HEK293 (cell line): ENCODE data around the gene CRYGN.

Experiments used
- CTCF ChIA-PET: fragments of 350-600 bp; formaldehyde crosslinking; extraction: SDS; loops from one replicate; lab custom pipeline; 2021; ENCODE audit warnings: antibody characterized with exemption; lab: Yijun Ruan, JAX
- POLR2A ChIA-PET: fragments of 300-600 bp; formaldehyde crosslinking; extraction: SDS; loops from one replicate; lab custom pipeline; 2020; ENCODE audit warnings: antibody characterized with exemption, inconsistent platforms; lab: Yijun Ruan, JAX
- H3K27ac ChIP-seq: fragments of 200-500 bp; sonication (Bioruptor generic); 2 replicates; pipeline ENCODE4 v1.5.1; 2014; ENCODE audit warnings: low read depth, low read length, control low read depth, inconsistent platforms; ENCODE audit errors: extremely low read depth
- H3K36me3 ChIP-seq, 2 experiments: fragments of 200-500 bp in 1 of 2; sonication (Bioruptor generic) in 1 of 2; 1 replicate in 1 of 2; 2 replicates in 1 of 2; pipeline ENCODE4 v1.5.1; 2014 to 2017; ENCODE audit warnings: inconsistent platforms in 2 of 2, low read length in 2 of 2; ENCODE audit not compliant: control insufficient read depth in 2 of 2, insufficient read depth in 1 of 2
- H3K4me1 ChIP-seq: fragments of 200-500 bp; sonication (Bioruptor generic); 2 replicates; pipeline ENCODE4 v1.5.1; 2014; ENCODE audit warnings: mild to moderate bottlenecking, low read length, inconsistent platforms; ENCODE audit not compliant: control insufficient read depth, insufficient read depth
- H3K4me3 ChIP-seq: 2 replicates; pipeline ENCODE4 v1.5.1; 2011; ENCODE audit warnings: low read depth, mild to moderate bottlenecking, control low read depth, low read length, moderate library complexity
- H3K9me3 ChIP-seq: fragments of 200-500 bp; sonication (Bioruptor generic); 2 replicates; pipeline ENCODE4 v1.5.1; 2014; ENCODE audit warnings: low read depth, low read length, inconsistent platforms; ENCODE audit not compliant: control insufficient read depth, insufficient read depth
- SCRT1 ChIP-seq: fragments of 450-650 bp; formaldehyde crosslinking; IDR thresholded peaks from 2 replicates; pipeline ENCODE4 v1.5.1; 2016; ENCODE audit warnings: missing biosample characterization, missing genetic modification characterization, borderline replicate concordance
- ZNF311 ChIP-seq: fragments of 450-650 bp; formaldehyde crosslinking; IDR thresholded peaks from 2 replicates; pipeline ENCODE4 v1.5.1; 2017; ENCODE audit warnings: missing biosample characterization, missing genetic modification characterization, borderline replicate concordance
- ZNF785 ChIP-seq: fragments of 450-650 bp; formaldehyde crosslinking; IDR thresholded peaks from 2 replicates; pipeline ENCODE4 v1.5.1; 2016; ENCODE audit warnings: missing biosample characterization, missing genetic modification characterization
- ZNF843 ChIP-seq: fragments of 450-650 bp; formaldehyde crosslinking; IDR thresholded peaks from 2 replicates; pipeline ENCODE4 v1.5.1; 2016; ENCODE audit warnings: missing biosample characterization, missing genetic modification characterization
- ZXDB ChIP-seq: fragments of 450-650 bp; formaldehyde crosslinking; IDR thresholded peaks from 2 replicates; pipeline ENCODE4 v1.5.1; 2016; ENCODE audit warnings: missing biosample characterization, missing genetic modification characterization
- TF ChIP-seq, protein P1 (sequence below): fragments of 450-650 bp; formaldehyde crosslinking; IDR thresholded peaks from 2 replicates; pipeline ENCODE4 v1.5.1; 2017; ENCODE audit warnings: missing biosample characterization, missing genetic modification characterization

CRYGN gene

GRCh38 chr7:151379193-151379520 is 60.8 kb downstream of the CRYGN start:
- TF ChIP-seq, protein P1, sequence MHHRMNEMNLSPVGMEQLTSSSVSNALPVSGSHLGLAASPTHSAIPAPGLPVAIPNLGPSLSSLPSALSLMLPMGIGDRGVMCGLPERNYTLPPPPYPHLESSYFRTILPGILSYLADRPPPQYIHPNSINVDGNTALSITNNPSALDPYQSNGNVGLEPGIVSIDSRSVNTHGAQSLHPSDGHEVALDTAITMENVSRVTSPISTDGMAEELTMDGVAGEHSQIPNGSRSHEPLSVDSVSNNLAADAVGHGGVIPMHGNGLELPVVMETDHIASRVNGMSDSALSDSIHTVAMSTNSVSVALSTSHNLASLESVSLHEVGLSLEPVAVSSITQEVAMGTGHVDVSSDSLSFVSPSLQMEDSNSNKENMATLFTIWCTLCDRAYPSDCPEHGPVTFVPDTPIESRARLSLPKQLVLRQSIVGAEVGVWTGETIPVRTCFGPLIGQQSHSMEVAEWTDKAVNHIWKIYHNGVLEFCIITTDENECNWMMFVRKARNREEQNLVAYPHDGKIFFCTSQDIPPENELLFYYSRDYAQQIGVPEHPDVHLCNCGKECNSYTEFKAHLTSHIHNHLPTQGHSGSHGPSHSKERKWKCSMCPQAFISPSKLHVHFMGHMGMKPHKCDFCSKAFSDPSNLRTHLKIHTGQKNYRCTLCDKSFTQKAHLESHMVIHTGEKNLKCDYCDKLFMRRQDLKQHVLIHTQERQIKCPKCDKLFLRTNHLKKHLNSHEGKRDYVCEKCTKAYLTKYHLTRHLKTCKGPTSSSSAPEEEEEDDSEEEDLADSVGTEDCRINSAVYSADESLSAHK (tag by site-specific recombination) = no peak
- no peak for TF ChIP-seq SCRT1 (tag by site-specific recombination)
- no peak for TF ChIP-seq ZNF311
- no peak for TF ChIP-seq ZNF843
- TF ChIP-seq ZNF785 = no peak
- no peak for TF ChIP-seq ZXDB
- Histone ChIP-seq H3K4me3 (no peak overlapping the region), H3K27ac (no peak overlapping the region), H3K36me3 (peaks cover 0 to 53% of the 10 kb centered on the region in 2 experiments; a peak in 1 of 3 replicates), H3K4me1 (no peaks in the 10 kb centered on the region), H3K9me3 (no peaks in the 10 kb centered on the region)
- CTCF ChIA-PET = interaction anchor here (0.6 to 1.2 kb wide), 3 partner anchors 11 to 396 kb away, joined by 3 to 6 read pairs (median 3); no protein-coding TSS in a partner anchor
- POLR2A ChIA-PET = no interaction called here
